Measurements from ENCODE around the gene BAK1. TPM values are rescaled to one million over a fixed set of nuclear protein-coding genes. Genes with fewer than 3 reads are reported as not detected.

Gene BAK1
- total RNA-seq: 10 to 100 TPM; 21.0 to 36.0 TPM

DNA sequence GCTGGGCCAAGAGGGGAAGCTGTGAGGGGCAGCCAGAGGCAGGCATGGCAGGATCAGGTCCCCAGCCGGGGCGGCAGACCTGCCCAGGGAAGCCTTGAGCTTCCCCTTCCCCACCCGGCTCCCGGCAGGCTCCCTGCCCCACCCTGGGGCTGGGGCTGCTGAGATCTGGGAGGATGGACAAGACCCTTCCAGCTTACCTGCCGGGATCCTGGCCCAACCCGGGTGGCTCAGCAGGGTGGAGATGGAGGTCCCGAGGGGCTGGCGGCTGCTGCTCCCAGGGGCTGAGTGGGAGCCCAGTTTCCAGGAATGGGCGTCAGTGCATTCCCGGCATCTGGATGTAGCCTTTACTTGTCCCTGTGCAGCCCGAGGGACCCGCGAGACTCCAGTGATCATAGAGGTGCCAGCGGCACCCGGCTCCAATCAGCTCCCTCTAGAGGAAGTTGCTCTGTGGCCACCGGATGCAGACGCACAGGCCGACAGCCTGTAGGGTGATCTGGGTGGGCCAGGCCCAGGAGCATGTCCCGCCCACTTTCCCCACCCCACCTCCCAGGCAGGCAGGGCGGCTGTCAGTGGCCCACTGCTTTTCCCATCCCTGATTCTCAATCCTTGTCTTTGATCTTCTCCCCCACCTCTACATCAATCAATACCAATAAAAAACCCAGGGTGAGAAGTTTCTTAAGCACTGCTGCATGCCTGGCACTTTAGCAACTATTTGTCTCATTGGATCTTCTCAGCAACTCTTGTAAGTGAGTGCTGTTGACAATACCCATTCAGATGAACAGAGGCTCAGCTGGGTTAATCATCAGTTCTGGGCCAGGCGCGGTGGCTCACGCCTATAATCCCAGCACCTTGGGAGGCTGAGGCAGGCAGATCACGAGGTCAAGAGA is at the start of gene BAK1:
Gene BAK1, minus strand, starts transcription at position 449 of the 887 bp plus-strand sequence. CDS start 2,672 bp downstream, outside the sequence.

DNA sequence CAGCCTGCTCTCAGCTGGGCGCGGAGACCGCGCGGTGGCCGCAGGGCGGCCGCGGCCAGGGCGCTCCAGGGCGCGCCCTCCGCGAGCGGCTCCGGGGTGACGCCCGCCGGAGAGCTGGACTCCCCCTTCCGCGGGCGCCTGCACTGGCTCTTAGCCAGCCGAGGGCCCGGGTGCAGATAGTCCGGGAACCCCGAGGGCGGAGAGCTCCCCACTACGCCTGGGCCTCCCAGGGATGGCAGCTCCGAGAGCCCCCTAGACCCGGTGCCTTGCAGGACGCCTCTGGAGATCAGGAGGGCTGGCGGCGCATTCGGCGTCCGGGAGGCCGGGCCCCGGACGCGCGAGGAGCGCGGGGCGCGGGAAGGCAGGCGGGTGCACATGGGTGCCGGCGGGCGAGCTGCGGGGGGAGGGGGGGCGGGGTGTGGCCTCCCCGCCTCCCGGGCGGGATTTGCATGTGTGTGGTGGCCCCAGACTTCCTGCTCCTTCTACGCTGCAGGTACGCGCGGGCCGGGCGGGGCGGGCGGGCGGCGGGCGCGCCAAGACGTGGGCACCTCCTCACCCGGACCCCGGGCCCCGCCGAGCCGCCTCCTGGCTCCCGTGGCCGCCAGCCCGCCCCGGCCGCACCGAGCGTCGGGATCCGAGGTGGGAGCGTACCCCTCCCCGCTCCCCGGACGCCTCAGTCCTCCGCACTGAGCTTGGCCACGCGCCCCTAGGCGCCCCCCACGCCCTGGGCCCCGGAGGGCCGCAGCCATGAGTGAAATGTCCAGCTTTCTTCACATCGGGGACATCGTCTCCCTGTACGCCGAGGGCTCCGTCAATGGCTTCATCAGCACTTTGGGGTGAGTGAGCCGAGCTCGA is 41.0 kb upstream of the BAK1 start, which contains the start of gene ITPR3:
Gene ITPR3, plus strand, starts transcription at position 467 of the 855 bp plus-strand sequence. Its CDS starts 281 bp downstream, at position 748.

Small RNA genes lying within 50 kb of the gene (small RNA-seq; reads per million reads assigned to genes)
- 0 reads per million in 2 donors for gene RF00017

Other genes with a start within 250 kb of the BAK1 start
- gene KIFC1, start 188.5 kb downstream of the BAK1 start, total RNA-seq: 10 to 100 TPM; 32.0 to 59.6 TPM
- gene PHF1, start 169.3 kb downstream of the BAK1 start, total RNA-seq: 10 to 100 TPM; 11.7 to 16.5 TPM
- gene CUTA, start 162.2 kb downstream of the BAK1 start, total RNA-seq: 100 to 1,000 TPM; 139 to 144 TPM
- 1 to 10 TPM; 4.8 to 5.3 TPM for gene SYNGAP1, start 160.2 kb downstream of the BAK1 start, total RNA-seq
- 1 to 10 TPM; 3.8 to 7.3 TPM for gene ZBTB9, start 125.7 kb downstream of the BAK1 start, total RNA-seq
- gene ITPR3, start 41.0 kb upstream of the BAK1 start, total RNA-seq: 10 to 100 TPM; 19.3 to 36.3 TPM
- 10 to 100 TPM; 21.3 to 23.3 TPM for gene UQCC2, start 131.4 kb upstream of the BAK1 start, total RNA-seq
- 1 to 10 TPM; 2.7 to 4.1 TPM for gene IP6K3, start 166.6 kb upstream of the BAK1 start, total RNA-seq
- gene LEMD2, start 208.9 kb upstream of the BAK1 start, total RNA-seq: 10 to 100 TPM; 40.3 to 42.3 TPM
- gene MLN, start 223.7 kb upstream of the BAK1 start, total RNA-seq: not detected

All from melanocyte of skin (primary cell).